ENCODE data around the gene GAL3ST3. TPM values are rescaled to one million over a fixed set of nuclear protein-coding genes. Genes with fewer than 3 reads are reported as not detected.

Gene GAL3ST3
- total and polyA plus RNA-seq, 7 donors, result 0.03 to 0.36 TPM; not detected in 5

DNA sequence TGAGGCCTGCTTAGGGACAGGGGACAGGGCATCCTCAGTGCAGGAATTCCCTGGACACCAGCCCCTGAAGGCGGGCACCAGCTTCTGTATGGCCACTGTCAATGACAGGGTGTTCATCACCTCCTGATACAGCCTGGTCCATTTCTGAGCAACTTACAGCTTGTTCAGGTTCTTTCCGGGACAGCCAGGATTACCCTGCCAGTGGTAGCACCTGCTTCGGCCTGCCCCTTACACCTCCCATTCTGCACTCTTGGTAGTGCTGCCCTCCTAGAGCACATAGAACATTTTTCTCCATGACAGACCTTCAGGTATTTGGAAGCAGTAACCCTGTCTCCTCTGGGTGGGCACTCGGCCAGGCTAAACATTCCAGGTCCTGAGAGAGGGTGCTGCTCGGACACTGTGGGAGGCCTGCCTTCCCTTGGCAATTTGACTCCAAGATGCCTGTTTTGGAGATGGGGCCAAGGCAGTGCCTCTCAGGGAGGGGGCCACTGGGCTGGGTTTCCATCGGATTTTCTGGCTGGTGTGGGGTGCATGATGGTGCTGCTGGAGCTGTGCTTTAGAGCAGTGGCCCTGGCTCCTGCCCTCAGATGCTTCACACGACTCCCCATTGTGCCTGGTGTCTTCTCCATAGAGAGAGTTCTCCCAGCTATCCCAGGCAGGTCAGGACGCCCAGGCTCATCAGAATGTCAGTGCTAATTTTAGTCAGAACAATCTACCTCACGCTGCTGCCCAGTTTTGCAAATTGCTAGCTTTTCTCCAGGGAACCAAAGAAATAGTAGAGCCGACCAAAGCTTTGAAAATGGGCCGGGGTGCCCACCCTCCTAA is 1.2 kb downstream of the GAL3ST3 start:
- Histone ChIP-seq H3K4me1 (peaks cover 6% of the 10 kb centered on the region), H3K9me3 (no peaks in the 10 kb centered on the region), H3K27ac (no peak overlapping the region), H3K27me3 (ENCODE audit: insufficient read depth in 3 of 3, low read length in 2 of 3) (peaks cover 0 to 7% (median 4%) of the 10 kb centered on the region in 3 donors), H3K36me3 (ENCODE audit: insufficient read depth in 1 of 2, low read depth in 1 of 2) (no peaks in the 10 kb centered on the region), H3K4me3 (no peak overlapping the region)
- DNase-seq (no peak), ATAC-seq (no peak)
- 45 to 69% (median 51%) methylated on average over 11 of the region's 11 CpGs for WGBS, 3 donors
- TF ChIP-seq, protein P1, sequence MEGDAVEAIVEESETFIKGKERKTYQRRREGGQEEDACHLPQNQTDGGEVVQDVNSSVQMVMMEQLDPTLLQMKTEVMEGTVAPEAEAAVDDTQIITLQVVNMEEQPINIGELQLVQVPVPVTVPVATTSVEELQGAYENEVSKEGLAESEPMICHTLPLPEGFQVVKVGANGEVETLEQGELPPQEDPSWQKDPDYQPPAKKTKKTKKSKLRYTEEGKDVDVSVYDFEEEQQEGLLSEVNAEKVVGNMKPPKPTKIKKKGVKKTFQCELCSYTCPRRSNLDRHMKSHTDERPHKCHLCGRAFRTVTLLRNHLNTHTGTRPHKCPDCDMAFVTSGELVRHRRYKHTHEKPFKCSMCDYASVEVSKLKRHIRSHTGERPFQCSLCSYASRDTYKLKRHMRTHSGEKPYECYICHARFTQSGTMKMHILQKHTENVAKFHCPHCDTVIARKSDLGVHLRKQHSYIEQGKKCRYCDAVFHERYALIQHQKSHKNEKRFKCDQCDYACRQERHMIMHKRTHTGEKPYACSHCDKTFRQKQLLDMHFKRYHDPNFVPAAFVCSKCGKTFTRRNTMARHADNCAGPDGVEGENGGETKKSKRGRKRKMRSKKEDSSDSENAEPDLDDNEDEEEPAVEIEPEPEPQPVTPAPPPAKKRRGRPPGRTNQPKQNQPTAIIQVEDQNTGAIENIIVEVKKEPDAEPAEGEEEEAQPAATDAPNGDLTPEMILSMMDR (IDR thresholded peaks at IDR 0.05), result no peak
- intact Hi-C loops (cut with DNase I), result no loop called here

DNA sequence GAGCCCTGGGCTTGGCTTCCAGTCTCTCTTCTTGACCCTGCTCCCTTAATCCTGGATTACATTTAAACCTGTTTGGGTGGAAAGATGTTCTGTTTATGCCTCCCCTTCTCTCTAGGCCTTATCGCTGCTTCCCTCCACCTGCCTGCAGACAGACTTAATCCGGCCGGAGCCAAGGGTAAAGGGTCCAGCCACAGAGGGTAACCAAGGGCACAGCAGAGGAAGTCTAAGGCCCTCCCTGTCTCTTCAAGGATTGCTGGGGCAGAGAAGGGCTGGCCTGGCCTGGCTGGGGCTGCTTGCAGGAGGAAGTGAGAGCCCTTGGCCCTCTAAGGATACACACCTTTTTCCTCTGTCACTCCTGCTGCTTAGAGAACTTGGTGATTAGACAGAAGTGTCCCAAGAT is 2.1 kb downstream of the GAL3ST3 start:
- 89 to 92% (median 90%) methylated on average over 3 of the region's 3 CpGs for WGBS, 3 donors
- Histone ChIP-seq H3K9me3 (no peaks in the 10 kb centered on the region), H3K4me3 (no peak overlapping the region), H3K36me3 (ENCODE audit: insufficient read depth in 1 of 2, low read depth in 1 of 2) (no peaks in the 10 kb centered on the region), H3K27me3 (ENCODE audit: insufficient read depth in 3 of 3, low read length in 2 of 3) (peaks cover 0 to 7% (median 4%) of the 10 kb centered on the region in 3 donors), H3K4me1 (peaks cover 6% of the 10 kb centered on the region), H3K27ac (no peak overlapping the region)
- no peak for ATAC-seq
- intact Hi-C loops (cut with DNase I), result no loop called here
- TF ChIP-seq, protein P1 (IDR thresholded peaks at IDR 0.05), result no peak
- no peak for DNase-seq

DNA sequence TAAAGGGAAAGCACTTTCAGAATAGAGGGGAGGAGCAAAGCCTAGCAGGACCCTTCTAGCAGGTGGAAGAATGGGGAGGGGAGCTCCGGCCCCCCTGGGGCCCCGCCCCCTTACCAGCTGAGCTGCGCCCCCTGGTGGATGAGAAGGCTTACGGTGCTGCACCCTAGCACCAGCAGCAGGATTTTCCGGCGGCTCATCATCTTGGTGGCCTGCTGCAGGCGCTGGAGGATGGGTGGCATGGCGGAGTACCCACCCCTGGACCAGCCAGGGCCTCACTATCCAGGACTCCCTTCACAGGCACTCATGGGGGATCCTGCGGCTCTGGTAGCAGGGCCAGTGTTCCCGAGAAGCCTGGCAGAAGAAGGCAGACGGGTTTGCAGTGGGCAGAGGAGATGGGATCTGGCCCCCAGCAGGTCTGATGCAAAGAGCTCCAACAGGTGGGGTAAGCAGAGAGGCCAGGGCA is 3.8 kb downstream of the GAL3ST3 start:
- H3K27me3 ChIP-seq (ENCODE audit: insufficient read depth in 3 of 3, low read length in 2 of 3), result peaks cover 0 to 7% (median 4%) of the 10 kb centered on the region in 3 donors
- H3K36me3 ChIP-seq (ENCODE audit: insufficient read depth in 1 of 2, low read depth in 1 of 2), result no peaks in the 10 kb centered on the region
- intact Hi-C loops (cut with DNase I), result no loop called here
- H3K4me3 ChIP-seq, result peak overlapping the region; percentile 11
- H3K4me1 ChIP-seq, result peaks cover 6% of the 10 kb centered on the region
- TF ChIP-seq, protein P1 (IDR thresholded peaks at IDR 0.05), result peak; percentile 89
- 11 to 13% (median 13%) methylated on average over 10 to 11 of the region's 11 CpGs for WGBS, 3 donors
- no peaks in the 10 kb centered on the region for H3K9me3 ChIP-seq
- DNase-seq (peak; percentile 71 to 83), ATAC-seq (peak; percentile 75 to 95 (median 81))
- no peak overlapping the region for H3K27ac ChIP-seq

DNA sequence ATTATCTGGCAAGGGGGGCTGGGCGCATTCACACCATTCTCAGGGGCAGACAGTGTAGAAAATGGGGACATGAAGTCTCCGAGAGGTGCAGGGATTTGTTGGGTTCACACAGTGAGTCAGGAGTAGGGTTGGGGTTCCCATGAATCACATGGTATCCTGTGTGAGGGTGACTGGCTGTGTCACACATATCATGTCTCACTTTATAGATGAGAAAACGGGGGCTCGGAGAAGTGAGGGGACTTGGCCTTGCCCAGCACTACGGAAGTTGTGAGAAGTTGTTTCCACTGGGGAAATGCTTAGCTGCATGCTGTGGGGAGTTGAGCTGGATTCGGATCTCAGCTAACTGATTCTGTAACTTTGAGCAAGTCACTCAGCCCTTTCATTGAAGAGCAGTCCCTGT is 4.2 kb downstream of the GAL3ST3 start:
- H3K36me3 ChIP-seq (ENCODE audit: insufficient read depth in 1 of 2, low read depth in 1 of 2), result no peaks in the 10 kb centered on the region
- peaks cover 6% of the 10 kb centered on the region for H3K4me1 ChIP-seq
- ATAC-seq (peak in 1 of 4 donors; percentile 11), DNase-seq (no peak)
- TF ChIP-seq, protein P1 (IDR thresholded peaks at IDR 0.05), result no peak
- no peak overlapping the region for H3K27ac ChIP-seq
- 57 to 70% (median 63%) methylated on average over 6 of the region's 6 CpGs for whole genome bisulfite sequencing, 3 donors
- peaks cover 0 to 7% (median 4%) of the 10 kb centered on the region in 3 donors for H3K27me3 ChIP-seq (ENCODE audit: insufficient read depth in 3 of 3, low read length in 2 of 3)
- peak overlapping the region; percentile 11 for H3K4me3 ChIP-seq
- intact Hi-C loops (cut with DNase I), result no loop called here
- H3K9me3 ChIP-seq, result no peaks in the 10 kb centered on the region
